Cardiac fibroblast (primary cell): ENCODE measurements around the gene SND1.
"Not testable (repeated sequence)": the region's sequence is repeated elsewhere in the genome, so short reads cannot be mapped to it uniquely, and the experiment has no call there.

Experiments
- DNase-seq, 2 donors: peaks; one replicate each; pipeline versions ENCODE4 v3.0.0 to v3.0.0-alpha.2; 2010; ENCODE audit warnings: low read depth in 2 of 2
- H3K4me3 ChIP-seq, 2 donors: replicated peaks in 1 of 2; 1 replicate in 1 of 2; 2 replicates in 1 of 2; pipeline ENCODE4 v1.5.1; 2011; ENCODE audit warnings: low read depth in 2 of 2, low read length in 2 of 2, mild to moderate bottlenecking in 2 of 2, moderate library complexity in 1 of 2
- CTCF ChIP-seq: IDR thresholded peaks from one replicate; pipeline ENCODE4 v1.5.1; 2011; ENCODE audit warnings: low read depth, mild to moderate bottlenecking, low read length, inconsistent platforms

SND1 gene

GRCh38 chr7:127957886-127958285 lies 305.9 kb downstream of the SND1 start:
- no peak for TF ChIP-seq CTCF
- DNase-seq = no peak
- no peak overlapping the region for H3K4me3 ChIP-seq

- H3K4me3 ChIP-seq = no peak overlapping the region
- no peak for DNase-seq
- TF ChIP-seq CTCF = no peak
Observed at GRCh38 chr7:127959770-127960169, 307.8 kb downstream of the SND1 start.

GRCh38 chr7:127961786-127962453 lies 309.9 kb downstream of the SND1 start:
- no peak for TF ChIP-seq CTCF
- no peak overlapping the region for H3K4me3 ChIP-seq
- no peak for DNase-seq

GRCh38 chr7:127962589-127963361 lies 310.8 kb downstream of the SND1 start:
- no peak overlapping the region for H3K4me3 ChIP-seq
- no peak for DNase-seq
- no peak for TF ChIP-seq CTCF

GRCh38 chr7:127963850-127964249 lies 311.9 kb downstream of the SND1 start:
- DNase-seq = not testable (repeated sequence)

GRCh38 chr7:127967281-127967680 lies 315.3 kb downstream of the SND1 start:
- no peak for TF ChIP-seq CTCF
- no peak overlapping the region for H3K4me3 ChIP-seq
- DNase-seq = no peak

More at GRCh38 chr7:127963850-127964249, 311.9 kb downstream of the SND1 start:
- H3K4me3 ChIP-seq = not testable (repeated sequence)

GRCh38 chr7:127968547-127968946 lies 316.6 kb downstream of the SND1 start:
- DNase-seq = peak in 1 of 2 donors; percentile 45
- no peak for TF ChIP-seq CTCF
- no peak overlapping the region for H3K4me3 ChIP-seq
